GM19463 (cell line): ENCODE measurements around the gene SYNGR4.
"Not testable (repeated sequence)": the region's sequence is repeated elsewhere in the genome, so short reads cannot be mapped to it uniquely, and the experiment has no call there.

Source experiments
- ATAC-seq: cut with Tn5 transposase; IDR thresholded peaks from one replicate; pipeline ENCODE4 v1.9.1; 2021; ENCODE audit warnings: mild to moderate bottlenecking, moderate library complexity; ENCODE audit not compliant: unreplicated experiment

Gene SYNGR4, protein sequence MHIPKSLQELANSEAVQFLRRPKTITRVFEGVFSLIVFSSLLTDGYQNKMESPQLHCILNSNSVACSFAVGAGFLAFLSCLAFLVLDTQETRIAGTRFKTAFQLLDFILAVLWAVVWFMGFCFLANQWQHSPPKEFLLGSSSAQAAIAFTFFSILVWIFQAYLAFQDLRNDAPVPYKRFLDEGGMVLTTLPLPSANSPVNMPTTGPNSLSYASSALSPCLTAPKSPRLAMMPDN

DNA sequence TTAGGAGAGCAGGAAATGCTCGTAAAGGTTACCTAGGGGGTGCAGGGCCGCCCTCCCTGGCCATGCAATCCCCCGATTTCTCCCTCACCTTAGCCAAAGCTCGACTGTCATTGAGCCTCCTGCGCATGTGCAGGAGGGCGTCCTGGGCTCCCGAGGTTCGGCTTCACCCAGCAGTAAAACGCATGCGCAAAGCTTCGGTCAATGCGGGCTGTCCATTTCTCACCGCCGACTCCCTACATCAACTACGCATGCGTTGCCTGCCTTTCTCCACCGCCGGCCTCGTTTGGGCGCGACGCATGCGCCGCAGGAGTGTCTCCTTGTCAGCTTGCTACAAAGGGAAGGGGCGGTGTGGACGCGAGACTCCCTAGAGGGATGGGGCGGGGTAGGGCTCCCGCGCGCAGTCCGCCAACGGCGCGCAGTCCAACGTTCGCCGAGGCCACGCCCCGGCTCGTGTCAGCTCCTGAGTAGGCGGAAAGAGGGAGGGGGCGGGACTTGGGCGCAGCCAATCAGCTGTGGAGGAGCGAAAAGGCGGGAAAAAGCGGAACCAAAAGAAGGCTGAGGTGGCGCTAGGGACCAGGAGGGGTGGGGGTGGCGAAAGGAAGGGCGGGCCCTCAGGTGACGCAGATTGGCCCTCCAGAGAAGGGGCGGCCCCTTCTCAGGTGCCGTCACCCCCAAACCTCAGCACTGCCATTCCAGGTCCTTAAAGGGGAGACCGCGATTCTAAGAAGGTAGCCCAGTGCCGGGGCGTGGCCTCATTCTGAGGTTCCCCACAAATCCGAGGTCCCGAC lies at the start of gene SYNGR4, which contains the start of gene TMEM143:
SYNGR4 (plus strand) TSS at position 558 of the 788 bp plus-strand sequence. CDS start 1,476 bp downstream, outside the sequence.
TMEM143 (minus strand) TSS at position 131 of the 788 bp plus-strand sequence; CDS start at position 111, 20 bp downstream.
- peak; percentile 82 for ATAC-seq

DNA sequence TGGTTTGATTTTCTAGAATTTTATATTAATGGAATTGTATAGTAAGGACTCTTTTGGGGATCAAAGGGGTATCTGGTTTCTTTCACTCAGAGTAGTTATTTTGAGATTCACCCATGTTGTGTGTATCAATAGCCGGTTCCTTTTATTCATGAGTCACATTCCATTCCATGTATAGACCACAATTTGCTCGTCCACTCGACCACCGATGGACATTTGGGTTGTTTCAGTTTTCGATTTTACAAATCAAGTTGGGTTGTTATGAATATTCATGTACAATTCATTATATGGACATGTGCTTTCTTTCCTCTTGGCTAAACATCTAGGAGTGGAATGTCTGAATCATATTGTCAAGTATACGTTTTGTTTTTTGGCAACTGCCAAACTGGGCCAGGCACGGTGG lies 48.5 kb upstream of the SYNGR4 start:
- ATAC-seq = no peak

DNA sequence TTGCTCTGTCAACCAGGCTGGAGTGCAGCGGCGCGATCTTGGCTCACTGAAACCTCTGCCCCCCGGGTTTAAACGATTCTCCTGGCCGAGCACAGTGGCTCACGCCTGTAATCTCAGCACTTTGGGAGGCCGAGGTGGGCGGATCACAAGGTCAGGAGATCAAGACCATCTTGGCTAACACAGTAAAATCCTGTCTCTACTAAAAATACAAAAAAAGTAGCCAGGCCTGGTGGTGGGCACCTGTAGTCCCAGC lies 46.5 kb upstream of the SYNGR4 start:
- ATAC-seq = not testable (repeated sequence)

DNA sequence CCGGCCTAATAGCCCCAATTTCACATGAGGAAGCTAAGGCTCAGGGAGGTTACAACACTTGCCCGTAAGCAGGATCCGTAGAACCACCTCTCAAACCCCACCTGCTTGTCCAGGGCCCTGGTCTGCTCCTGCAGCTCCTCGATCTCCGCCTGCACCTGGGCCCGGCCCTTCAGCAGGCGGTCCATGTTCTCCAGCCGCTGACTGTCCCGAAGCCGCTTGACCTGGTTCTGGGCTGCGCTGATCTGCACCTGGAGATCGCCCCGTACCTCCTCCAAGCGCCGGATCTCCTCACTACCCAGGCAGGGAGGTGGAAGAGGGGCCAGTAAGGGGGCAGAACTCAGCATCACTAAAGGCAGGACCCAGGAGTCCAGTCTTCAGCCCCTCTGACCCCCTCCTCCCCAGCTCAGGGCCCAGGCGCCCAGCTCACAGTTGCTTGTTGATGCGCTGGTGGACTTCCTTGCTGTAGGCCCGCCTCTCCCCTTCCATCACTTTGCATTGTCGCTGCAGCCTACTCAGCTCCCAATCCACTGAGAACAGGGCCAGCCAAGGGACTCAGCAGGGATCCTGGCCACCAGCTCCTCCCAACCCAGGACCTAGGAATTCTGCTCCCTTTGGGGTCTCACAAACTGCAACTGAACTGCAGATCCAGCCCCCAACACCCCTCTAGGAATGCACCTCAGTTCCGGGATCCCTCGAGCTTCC lies 45.7 kb upstream of the SYNGR4 start:
- ATAC-seq = no peak

DNA sequence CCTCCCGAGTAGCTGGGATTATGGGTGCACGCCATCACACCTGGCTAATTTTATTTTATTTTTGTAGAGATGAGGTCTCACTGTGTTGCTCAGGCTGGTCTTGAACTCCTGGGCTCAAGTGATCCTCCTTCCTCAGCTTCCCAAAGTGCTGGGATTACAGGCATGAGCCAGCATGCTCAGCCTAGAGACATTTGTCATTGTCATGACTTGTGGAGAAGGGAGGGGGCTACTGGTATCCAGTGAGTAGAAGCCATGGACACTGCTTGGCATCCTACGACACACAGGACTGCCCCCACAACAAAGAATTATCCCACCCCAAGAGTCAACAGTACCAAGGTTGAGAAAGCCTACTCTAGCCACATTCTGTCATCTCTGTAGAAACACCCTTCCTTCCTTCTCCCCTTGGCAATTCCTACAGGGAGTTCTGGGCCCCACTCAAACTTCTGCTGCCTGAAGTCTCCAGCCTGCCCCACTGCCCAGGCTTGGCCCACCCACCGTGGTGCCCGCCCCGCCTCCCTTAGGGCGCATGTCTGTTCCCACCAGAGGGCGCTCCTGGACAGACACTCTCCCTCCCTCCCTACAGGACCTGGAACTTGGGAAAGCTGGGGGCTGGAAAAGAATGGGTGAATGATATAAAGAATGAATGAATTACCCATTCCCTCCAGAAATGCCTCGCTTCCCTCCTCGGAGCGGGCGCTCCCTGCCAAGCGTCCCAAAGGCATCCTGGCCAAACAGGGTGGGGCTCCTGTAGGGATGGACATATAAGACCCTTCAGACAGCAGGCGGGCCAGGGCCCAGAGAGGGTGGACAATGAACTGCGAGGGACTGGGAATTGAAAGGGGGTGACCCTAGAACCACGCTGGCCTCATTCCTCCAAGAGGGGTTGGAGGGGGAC lies 44.3 kb upstream of the SYNGR4 start:
- ATAC-seq = no peak

DNA sequence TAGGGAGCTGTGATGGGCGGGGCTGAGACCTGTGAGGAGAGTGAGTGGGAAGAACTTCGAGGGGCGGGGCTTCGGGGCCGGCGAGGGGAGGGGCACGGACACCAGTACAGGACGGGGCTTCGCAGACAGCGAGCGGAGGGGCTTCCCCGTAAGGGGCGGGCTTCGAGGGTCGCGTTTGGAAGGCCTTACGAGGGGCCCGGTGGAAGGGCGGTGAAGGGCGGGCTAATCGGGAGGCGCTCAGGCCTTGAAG lies 42.9 kb upstream of the SYNGR4 start:
- peak; percentile 58 for ATAC-seq

DNA sequence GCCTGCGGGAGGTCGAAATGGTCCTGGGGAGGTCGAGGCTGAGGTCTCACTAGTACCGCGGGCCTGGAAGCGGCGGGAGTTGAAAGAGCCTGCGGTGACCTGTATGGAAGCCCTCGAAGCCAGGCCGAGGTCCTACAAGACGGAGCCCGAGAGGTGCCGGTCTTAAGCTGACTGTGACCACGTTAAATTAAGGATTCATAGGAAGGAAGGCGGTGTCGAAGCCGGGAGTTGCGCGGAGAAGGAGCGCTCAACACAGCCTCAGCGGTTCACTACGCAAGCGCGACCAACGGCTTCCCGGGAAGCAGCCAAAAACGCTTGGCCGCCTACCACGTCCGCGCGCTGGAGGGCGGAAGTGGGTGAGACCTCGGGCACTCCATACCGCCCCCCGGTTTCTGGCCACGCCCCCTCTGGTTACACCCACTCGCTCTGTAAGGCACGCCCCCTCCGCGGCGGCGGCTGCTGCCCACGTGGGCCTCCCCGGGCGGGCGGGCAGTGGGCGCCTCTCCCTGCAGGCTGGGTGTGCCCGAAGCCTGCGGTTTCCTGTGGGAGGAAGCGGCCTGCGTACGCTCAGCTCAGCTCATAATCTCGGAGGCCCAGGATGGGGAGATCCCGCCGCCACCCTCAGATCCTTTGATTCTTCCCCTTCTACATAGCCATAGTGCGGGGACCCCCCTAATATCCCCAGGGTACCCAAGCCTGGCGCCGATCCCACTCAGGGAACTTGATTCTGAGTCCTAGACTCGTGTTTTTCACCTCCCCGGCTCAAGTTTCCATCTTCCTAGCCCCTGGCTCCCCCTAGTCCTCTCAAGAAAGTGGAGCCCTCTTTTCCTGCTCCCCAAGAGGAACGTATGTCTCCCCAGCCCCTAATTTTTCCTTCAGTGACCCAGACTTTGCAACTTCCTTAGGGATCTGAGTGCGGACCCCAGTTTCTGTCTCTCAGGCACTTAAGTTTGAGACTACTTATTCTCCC lies 42.3 kb upstream of the SYNGR4 start:
- peak; percentile 49 for ATAC-seq

DNA sequence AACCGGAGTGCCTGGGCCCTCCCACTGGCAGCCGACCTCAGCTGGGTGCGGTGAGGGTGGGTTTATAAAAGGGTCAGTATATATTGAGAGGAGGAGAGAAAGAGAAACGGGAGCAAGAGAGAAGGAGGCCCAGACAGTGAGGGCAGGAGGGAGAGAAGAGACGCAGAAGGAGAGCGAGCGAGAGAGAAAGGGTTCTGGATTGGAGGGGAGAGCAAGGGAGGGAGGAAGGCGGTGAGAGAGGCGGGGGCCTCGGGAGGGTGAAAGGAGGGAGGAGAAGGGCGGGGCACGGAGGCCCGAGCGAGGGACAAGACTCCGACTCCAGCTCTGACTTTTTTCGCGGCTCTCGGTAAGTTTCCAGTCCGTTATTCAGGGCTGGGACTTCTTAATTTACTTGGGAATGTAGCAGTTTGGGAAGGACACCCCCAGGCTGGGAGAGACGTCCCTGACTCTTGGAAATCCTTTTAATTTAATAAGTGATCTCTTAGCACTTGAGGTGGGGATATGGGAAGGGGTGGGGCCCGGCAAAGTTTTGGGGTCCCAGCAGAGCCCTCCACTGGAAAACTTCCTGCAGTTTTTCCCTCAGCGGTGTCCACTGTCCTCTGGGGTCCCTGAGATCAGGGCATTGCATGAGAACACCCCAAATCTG lies 38.8 kb upstream of the SYNGR4 start, which contains the start of gene EMP3:
EMP3 (plus strand) TSS at position 288 of the 646 bp plus-strand sequence. CDS start 1,293 bp downstream, outside the sequence.
- ATAC-seq = no peak

DNA sequence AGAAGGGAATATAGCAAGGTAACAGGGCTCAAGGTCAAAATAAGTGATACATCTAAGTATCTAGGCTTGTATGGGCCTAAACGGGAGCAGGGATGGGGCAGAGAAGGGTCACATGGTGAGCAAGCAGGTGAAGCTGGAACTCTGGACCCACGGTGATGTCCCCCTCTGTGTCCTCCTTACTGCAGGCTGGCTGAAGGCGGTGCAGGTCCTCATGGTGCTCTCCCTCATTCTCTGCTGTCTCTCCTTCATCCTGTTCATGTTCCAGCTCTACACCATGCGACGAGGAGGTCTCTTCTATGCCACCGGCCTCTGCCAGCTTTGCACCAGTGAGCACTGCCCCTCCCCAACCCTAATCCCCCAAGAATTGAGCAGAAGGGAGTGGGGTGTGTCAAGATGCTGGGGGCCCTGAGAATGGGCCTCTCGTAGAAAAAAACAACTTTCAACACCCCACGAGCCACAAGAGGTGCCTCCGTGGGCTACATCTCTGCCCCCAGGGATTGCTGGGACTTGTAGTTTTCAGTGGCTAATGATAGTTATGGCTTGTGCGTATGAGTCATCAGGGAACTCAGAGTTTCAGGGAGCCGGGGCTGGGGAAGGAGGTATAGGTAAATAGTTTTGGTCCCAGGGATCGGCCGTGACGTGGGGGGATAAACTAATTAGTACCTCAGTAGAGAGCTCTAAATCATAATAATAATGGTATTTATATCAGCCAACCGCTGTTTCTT lies 34.8 kb upstream of the SYNGR4 start:
- ATAC-seq = no peak

DNA sequence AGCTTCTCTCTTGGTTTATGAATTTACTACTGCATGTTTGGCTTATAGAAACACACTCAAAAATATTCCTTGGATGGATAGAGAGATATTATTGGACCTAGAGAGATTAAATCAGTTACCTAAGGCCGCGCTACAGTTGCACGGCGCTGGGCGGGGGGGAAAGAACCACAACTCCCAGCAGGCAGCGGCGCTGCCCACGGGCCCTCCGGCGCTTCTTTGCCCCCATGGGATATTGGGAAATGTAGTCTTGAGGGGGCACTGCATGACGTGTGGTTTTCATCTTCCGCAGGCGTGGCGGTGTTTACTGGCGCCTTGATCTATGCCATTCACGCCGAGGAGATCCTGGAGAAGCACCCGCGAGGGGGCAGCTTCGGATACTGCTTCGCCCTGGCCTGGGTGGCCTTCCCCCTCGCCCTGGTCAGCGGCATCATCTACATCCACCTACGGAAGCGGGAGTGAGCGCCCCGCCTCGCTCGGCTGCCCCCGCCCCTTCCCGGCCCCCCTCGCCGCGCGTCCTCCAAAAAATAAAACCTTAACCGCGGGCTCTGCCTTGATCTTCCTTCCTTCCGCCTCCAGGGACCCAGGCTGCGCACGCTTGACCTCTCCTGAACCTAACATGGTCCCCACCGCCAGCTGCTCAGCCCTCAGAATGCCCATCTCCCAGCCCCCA lies 34.0 kb upstream of the SYNGR4 start:
- ATAC-seq = no peak

DNA sequence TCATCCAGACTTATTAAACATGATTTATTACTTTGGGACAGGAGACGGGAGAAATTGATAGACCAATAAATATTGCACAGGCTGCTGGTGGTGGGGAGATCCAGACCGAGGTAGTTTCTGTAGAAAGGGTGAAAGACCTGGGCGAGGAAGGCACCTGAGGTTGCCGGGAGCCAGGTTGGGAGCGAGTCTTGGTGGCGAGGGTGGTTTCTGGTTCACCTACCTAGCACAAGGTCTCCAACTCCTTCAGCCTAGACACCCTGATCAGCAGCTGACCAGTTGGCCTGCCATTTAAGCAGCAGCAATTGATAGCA lies 31.9 kb upstream of the SYNGR4 start:
- no peak for ATAC-seq

DNA sequence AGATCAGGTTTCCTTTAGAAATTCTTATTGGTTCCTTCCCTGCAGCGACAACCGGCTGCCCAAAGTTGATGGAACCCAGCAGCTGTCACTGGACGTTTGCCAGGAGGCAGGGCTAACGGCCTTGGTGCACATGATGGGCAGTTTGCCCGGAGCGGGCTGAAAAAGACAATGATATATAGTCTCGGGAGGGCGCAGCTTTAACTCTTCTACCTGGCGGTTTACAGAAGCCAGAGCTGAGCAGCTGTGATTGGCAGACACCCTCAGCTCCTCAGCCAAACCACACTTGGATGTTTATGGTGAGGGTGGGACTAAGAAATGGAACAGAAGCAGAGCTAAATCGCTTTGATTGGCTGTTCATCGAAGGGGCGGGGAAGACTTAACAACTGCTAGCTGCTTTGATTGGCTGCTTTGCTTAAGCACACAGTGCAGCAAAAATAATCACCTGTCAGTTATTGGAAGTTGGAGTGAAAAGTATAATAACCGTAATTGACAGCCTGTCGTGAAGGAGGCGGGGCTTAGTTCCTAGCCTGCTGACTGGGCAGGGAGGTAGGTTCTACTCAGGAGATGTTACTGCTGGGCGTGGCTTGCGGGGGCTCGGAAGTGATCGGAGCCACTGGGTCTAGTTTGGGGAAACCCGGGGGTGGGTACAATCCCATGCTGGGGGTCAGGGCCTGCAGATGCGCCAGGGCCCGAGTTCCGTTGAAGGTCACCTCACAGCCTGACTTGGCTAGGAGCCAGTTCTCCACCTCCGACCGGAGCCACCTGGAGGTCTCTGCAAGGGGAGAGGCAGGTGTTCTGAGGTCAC lies 31.3 kb upstream of the SYNGR4 start:
- peak; percentile 54 for ATAC-seq

DNA sequence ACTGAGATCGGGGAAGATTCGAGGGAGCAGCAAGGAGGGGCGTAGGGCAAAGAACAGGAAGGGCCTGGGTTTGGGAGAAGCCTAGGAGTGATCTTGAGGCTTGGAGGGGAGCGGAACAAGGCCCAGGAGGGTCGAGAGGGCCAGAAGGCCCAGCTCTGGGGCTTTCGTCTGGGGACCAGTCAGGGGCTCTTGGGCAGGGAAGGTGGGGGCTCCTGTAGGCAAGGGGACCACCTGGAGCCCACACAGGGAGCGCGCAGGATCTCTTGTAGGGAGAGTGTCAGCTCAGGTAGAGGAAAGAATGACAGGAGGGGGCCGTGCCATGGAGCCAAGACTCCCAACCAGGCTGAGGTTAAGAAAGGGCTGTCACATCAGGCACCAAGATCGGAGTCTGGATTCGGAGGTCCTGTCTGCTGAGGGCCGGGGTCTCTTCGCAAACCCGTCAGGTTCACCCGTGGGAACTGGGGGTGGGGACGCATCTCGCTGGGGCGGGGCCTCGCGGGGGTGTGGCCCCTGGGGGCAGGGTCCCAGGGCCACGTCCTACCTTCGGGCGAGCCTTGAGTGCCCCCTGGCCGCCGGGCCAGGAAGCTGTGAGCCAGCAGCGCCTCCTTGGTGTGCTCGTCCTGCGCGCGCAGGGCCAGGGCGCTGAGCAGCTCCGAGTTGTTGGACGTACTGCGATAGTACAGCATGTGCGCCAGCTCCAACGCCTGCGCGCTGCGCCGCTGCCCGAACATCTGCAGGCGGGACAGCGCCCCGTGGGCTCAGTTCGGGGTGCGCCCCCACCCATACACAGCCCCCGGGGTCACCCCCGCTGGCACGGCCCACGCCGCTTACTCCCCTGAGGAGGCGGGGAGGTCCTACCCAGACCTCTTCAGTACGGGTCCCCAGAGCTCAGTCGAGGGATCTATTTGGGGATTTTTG lies 30.4 kb upstream of the SYNGR4 start:
- ATAC-seq = peak; percentile 62

DNA sequence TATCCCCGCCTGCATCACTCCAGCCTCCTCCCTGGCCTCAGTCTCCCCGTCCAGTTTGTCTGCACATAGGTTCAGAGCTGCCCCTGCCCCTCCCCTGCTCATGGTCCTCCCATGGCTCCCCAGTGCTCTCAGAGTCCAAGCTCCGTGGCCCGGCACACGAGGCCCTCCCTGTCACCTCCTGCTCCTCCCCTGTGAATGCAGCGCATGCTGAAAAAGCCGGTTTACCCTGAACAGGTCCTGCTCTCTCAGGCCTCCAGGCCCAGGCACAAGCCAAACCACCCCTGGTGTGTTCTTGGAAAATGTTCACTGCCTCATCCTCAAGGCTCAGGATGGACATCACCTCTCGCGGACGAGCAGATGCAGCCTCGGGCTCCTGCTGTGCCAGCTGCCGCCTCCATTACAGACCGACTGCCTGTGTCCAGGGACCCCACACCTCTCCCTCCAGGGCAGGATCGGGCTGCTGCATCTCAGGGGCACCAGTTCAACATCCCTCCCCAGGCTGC lies 25.9 kb upstream of the SYNGR4 start:
- ATAC-seq = no peak

DNA sequence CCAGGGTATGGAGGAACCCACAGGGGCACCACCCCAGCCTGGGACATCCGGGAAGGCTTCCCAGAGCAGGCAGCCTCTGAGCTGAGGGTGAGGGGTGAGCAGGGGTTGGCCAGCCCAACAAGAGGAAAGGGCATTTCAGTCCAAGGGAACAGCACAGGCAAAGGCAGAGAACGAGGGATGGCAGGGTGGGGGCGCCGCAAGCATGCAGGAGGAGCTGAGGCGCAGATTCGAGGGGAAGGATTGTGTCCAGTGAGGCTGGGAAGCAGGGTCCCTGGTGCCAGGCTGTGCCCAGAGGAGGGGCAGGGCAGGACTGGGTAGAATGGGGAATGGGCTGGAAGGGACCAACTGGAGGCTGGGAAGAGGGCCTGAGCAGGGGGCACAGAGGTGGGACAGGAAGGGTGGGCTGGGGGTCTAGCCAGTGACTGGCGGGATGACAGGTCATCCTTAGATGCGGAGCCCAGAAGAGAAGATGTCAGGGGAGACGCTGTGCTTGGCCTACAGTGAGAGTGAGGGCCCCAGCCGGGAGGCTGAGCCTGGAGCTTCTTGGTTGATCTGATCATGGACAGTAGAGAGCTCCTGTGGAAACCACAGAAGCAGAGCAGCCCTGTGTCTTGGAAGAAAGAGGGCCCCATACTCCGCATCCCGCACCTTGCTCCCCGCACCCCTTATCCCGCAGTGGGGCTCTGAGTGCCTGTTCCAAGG lies 25.2 kb upstream of the SYNGR4 start:
- ATAC-seq = no peak

DNA sequence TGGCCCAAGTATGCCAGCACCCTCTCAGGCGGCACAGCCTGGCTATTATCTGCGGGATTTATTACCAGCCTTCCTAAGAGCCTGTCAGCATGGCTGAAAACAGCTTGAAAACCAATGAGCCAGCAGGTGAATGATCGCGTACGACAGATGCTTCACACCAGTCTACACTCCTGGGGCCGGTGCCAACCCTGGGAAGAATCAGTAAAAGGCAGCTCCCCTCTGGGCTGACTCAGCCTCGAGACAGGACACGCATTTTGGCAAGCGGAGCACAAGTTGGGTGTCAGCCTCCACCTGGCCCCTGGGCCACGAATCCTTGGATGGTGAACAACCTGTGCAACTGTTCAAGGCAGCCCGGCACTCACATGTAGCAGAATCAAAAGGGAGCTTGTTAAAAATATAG lies 23.2 kb upstream of the SYNGR4 start:
- no peak for ATAC-seq
